HG02840 (cell line): ENCODE measurements around the gene MESP1.

Experiments
- ATAC-seq: cut with Tn5 transposase; IDR thresholded peaks from one replicate; pipeline ENCODE4 v1.9.1; 2021; ENCODE audit warnings: mild to moderate bottlenecking, moderate library complexity, moderate number of reproducible peaks; ENCODE audit not compliant: unreplicated experiment, low FRiP score

The MESP1 gene

GRCh38 chr15:89781891-89782618, 31.0 kb upstream of the MESP1 start:
- ATAC-seq = no peak

GRCh38 chr15:89781055-89781454, 30.0 kb upstream of the MESP1 start:
- no peak for ATAC-seq

DNA sequence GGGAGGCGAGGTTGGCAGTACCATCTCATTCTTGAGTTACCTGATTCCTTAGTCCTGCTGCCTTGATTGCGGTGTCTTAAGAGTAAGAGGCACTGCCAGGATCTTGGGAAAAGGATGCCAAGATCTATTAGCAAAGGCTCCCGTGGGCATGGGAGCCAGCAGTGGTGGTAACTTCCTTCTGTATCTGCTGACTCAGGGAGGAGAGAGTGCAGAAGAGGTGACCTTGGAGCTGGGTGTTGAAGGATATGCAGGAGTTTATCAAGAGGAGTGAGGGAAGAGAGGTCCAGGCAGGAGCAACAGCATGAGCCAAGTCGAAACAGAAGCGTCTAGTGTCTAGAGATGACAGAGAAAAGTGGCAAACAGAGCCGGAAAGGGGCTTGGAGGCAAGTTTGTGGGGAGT, 29.6 kb upstream of the MESP1 start:
- ATAC-seq = no peak

DNA sequence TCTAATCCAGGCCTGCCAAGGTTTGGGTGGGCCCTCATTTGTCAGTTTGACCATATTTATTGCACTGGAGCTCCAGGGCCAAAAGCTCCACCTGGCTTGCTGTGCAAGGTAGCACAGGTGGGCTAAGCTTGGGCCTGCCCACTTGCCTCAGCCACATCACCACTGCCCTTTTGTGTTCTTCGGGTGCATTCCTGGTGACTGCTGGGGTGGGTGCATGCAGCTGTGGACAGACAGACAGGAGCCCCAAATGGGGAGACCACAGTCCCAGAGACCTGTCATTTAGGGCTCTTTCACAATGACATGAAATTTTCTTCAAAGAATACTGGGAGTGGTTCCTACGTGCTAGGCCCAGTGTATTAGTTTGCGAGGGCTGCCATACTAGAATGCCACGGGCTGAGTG, 27.8 kb upstream of the MESP1 start:
- no peak for ATAC-seq

DNA sequence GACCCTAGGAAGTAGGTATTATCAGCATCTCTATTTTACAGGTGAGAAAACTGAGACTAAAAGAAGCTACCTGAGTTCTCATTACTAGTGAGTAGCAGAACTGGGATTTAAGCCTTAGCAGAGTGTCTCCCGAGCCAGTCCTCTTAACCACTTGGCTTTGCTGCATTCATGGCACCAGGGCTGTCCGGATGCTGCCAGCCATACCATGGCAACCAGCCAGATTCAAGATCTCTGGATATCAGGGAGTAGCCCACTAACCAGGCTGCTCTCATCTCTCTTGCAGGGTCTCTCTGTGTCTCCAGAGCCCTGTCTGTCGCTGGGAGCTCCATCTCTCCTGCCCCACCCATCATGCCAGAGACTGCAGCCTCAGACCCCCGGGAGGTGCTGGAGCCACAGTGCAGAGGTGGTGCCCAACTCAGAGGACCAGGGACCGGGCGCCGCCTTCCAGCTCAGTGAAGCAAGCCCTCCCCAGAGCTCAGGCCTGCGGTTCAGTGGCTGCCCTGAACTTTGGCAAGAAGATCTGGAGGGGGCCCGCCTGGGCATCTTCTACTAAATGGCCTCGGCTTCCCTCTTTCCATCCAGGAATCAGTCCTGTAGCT, 26.8 kb upstream of the MESP1 start:
- ATAC-seq = no peak

- no peak for ATAC-seq
Observed at GRCh38 chr15:89777073-89777751, 26.2 kb upstream of the MESP1 start.

DNA sequence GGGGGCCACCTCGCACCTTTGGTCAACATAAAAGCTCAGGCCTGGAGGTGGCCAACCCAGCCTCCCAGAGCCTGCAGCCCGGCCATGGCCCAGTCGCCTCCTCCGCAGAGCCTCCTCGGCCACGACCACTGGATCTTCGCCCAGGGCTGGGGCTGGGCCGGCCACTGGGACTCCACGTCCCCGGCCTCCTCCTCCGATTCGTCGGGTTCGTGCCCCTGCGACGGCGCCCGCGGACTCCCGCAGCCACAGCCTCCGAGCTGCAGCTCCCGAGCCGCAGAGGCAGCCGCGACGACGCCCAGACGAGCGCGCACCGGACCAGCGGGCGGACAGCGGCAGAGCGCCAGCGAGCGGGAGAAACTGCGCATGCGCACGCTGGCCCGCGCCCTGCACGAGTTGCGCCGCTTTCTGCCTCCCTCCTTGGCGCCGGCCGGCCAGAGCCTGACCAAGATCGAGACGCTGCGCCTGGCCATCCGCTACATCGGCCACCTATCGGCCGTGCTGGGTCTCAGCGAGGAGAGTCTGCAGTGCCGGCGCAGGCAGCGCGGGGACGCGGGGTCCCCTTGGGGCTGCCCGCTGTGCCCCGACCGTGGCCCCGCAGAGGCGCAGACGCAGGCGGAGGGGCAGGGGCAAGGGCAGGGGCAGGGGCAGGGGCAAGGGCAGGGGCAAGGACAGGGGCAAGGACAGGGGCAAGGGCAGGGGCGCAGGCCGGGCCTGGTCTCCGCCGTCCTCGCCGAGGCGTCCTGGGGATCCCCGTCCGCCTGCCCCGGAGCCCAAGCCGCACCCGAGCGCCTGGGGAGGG, 25.4 kb upstream of the MESP1 start, which contains the start of gene MESP2:
Gene MESP2 (plus strand): TSS at position 59 of the 799 bp plus-strand sequence. CDS start 26 bp downstream, at position 85.
- ATAC-seq = no peak

GRCh38 chr15:89775815-89776214, 24.8 kb upstream of the MESP1 start:
- ATAC-seq = no peak

DNA sequence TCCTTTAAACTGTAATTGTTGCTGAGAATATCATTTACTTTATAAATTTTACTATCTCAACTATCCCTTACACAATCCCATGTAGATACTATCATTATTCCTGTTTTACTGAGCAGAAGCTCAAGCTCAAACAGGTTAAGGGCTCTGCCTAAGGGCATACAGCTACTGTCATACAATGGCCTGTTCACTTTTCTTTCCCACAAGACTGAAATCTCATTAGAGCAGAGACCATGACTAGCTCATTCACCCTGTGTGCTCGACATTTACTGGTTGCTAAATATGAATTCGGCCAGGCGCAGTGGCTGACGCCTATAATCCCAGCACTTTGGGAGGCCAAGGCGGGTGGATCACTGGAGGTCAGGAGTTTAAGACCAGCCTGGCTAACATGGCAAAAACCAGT, 23.4 kb upstream of the MESP1 start:
- no peak for ATAC-seq

DNA sequence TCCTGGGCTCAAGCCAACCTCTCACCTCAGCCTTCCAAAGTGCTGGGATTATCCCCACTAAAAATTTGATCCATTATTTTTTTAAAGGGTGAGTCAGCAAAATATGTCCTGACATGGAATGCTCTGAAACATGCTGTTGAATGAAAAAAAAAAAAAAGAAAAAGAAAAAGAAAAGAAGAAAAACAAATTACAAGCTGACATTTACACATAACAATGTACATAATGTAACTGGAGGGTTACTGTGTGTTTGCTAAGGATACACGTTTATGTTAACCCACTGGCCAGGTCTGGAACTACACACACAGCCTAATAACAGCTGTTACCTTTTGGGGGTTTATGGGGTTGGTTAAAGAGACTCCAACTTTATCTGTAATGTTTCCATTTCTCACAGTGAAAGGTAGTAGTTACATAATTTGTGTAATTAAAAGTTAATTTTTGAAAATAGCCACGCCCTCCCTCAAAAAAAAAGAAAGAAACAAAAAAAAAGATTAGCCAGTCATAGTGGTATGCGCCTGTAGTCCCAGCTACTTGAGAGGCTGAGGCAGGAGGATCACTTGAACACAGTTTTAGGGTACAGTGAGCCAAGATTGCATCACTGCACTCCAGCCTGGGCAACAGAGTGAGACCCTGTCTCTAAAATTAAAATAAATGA, 22.0 kb upstream of the MESP1 start:
- ATAC-seq = no peak

DNA sequence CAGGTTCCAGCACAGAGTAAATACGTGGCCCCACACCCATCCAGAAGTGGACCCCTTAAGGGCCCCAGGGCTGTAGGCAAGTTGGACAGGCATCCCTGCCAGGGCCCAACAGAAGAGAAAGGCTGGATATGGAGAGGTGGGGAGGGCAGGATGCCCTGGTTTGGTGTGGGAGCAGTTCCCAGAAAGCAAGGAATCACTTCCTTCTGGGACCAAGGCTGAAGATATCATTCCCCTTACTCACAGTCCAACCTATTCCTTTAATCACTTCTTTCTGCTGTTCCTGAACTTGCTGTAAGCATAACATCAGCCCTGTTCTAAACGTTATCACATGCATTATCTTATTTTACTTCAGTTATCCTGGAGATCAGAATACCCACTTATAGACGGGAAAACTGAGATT, 19.0 kb upstream of the MESP1 start:
- ATAC-seq = no peak

DNA sequence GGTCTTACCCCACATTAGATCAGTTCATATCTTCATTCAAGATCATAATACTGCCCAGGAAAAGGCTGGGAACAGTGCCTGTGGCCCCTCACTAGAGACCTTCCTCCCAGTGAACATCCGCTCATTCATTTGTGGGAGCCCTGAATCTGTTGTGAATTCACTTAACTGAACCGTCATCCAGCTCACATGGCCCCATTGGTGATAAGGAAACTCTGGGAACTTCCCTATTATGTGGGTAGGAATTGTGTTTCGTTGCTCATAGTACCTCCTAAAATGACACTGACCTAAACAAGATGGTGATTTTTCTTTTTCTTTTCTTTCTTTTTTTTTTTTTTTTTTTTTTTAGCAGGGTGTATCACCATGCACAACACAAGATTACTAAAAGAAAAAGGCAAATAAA, 18.3 kb upstream of the MESP1 start:
- ATAC-seq = no peak

- ATAC-seq = no peak
Observed at GRCh38 chr15:89768071-89768500, 17.0 kb upstream of the MESP1 start.

DNA sequence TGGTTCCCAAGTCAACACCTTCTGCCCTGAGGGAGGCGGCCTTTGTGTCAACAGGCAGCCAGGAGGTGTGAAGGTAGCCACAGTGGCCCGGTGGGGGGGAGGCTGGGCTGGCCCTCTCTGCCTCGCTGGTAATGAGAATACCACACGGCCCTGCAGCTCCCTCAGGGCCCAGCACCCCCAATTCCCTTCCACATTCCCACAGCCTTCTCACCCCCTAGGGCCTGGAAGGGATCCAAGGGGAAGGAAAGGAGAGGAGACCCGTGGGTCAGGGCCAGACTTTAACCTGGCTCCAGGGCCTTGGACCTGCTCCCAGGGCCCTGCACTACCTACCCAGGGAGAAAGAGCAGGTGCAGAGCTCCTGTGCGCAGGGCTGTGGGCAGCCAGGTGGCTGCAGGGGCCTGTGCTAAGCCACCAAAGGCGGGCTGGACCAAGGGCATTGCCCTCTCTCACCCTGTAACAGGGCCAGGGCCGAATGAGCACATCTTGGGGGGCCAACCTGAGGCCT, 16.4 kb upstream of the MESP1 start:
- ATAC-seq = no peak

GRCh38 chr15:89766357-89767311, 15.6 kb upstream of the MESP1 start:
- no peak for ATAC-seq

DNA sequence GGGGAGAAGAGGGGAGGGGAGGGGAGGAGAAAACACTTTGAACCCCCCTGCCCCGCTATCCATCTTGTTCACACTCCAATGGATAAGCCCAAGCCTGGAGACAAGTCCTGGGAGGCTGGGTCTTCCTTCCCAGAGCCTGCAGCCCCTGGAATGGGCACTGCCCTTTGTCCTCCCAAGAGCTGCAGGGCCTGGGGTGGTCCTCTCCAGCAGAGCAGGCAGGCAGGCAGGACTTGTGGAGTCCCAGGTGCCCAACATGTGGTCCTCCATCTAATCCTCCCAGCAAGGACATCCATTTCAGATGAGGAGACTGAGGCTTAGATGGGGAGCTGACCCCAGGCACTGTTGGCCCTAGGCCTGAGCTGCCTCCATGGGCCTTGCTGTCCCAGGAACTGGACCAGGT, 14.6 kb upstream of the MESP1 start:
- no peak for ATAC-seq

DNA sequence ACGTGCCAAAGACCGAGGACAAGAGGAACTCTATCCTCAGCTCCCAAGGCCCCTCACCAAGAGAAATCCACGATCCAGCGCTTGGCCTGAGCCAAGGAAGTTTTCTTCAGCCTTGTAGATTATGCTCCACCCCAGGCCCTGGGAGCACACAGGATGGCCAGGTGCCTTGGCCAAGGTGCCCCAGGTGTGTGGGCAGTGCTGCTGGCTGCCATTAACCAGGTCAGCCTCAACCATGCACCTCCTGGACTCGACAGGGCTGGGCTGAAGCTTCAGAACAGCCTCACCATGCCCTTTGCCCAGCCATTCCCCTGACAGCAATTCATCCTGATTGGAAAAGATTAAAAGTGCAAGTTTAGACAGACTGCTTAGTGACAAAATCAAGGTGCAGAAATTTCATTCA, 10.9 kb upstream of the MESP1 start:
- no peak for ATAC-seq

- ATAC-seq = no peak
Observed at GRCh38 chr15:89761009-89761831, 10.2 kb upstream of the MESP1 start.
